Thoracic aorta (tissue), 2 donors: Measurements from ENCODE around the gene SERPINB6. TPM values are rescaled to one million over a fixed set of nuclear protein-coding genes. Genes with fewer than 3 reads are reported as not detected.

Experiments
- ATAC-seq: fragments of 150-250 bp; one replicate; pipeline ENCODE4 v1.8.0; 2017; ENCODE audit warnings: low read depth; ENCODE audit not compliant: insufficient number of reproducible peaks, low FRiP score
- DNase-seq: peaks from one replicate; pipeline ENCODE4 v3.0.0-alpha.2; 2020; ENCODE audit warnings: low spot score
- H3K27ac ChIP-seq, 2 donors: fragments of 200-600 bp; sonication (generic); 1 replicate in 1 of 2; 2 replicates in 1 of 2; pipeline ENCODE4 v1.5.1; 2016; ENCODE audit warnings: mild to moderate bottlenecking in 2 of 2, moderate library complexity in 2 of 2
- H3K27me3 ChIP-seq: fragments of 200-600 bp; sonication (generic); replicated peaks from 2 replicates; pipeline ENCODE4 v1.6.0; 2016; ENCODE audit warnings: mild to moderate bottlenecking; ENCODE audit not compliant: insufficient read depth
- H3K36me3 ChIP-seq: fragments of 200-600 bp; sonication (generic); one replicate; pipeline ENCODE4 v1.5.1; 2016
- H3K4me1 ChIP-seq, 2 donors: fragments of 200-600 bp; sonication (generic); 1 replicate in 1 of 2; 2 replicates in 1 of 2; pipeline versions ENCODE4 v1.5.1 to v1.6.0; 2016; ENCODE audit warnings: low read depth in 2 of 2, mild to moderate bottlenecking in 1 of 2; ENCODE audit not compliant: control insufficient read depth in 1 of 2
- H3K4me3 ChIP-seq: fragments of 200-600 bp; sonication (generic); 2 replicates; pipeline ENCODE4 v1.5.1; 2016; ENCODE audit warnings: mild to moderate bottlenecking
- H3K9me3 ChIP-seq: fragments of 200-600 bp; sonication (generic); 2 replicates; pipeline ENCODE4 v1.5.1; 2016
- CTCF ChIP-seq: fragments of 200-600 bp; sonication (generic); IDR thresholded peaks from one replicate; pipeline ENCODE4 v1.5.1; 2019; ENCODE audit warnings: antibody characterized with exemption
- total RNA-seq, 2 donors: library from RNA; depleted of rRNA; stranded (reverse); fragments of >200 nt; gene quantifications; one replicate each; pipeline versions ENCODE4 v1.1.0 to v1.2.3, GENCODE V29; 2016

SERPINB6 gene
- total RNA-seq, result 100 to 1,000 TPM; 161 to 180 TPM

GRCh38 chr6:2971420-2972218, at the start of gene SERPINB6:
SERPINB6 (minus strand) TSS chr6:2971567; CDS start chr6:2959332, 12,235 bp downstream.
- no peaks in the 10 kb centered on the region for H3K27me3 ChIP-seq
- H3K9me3 ChIP-seq, result no peaks in the 10 kb centered on the region
- ATAC-seq (peak; percentile 75), DNase-seq (peak; percentile 69)
- H3K27ac ChIP-seq, result peak within 1 kb of the TSS; percentile 98
- H3K4me3 ChIP-seq, result peak within 1 kb of the TSS; percentile 84
- TF ChIP-seq CTCF, result no peak
- peaks cover 10 to 25% of the 10 kb centered on the region in 2 donors for H3K4me1 ChIP-seq
- no peaks in the 10 kb centered on the region for H3K36me3 ChIP-seq

DNA sequence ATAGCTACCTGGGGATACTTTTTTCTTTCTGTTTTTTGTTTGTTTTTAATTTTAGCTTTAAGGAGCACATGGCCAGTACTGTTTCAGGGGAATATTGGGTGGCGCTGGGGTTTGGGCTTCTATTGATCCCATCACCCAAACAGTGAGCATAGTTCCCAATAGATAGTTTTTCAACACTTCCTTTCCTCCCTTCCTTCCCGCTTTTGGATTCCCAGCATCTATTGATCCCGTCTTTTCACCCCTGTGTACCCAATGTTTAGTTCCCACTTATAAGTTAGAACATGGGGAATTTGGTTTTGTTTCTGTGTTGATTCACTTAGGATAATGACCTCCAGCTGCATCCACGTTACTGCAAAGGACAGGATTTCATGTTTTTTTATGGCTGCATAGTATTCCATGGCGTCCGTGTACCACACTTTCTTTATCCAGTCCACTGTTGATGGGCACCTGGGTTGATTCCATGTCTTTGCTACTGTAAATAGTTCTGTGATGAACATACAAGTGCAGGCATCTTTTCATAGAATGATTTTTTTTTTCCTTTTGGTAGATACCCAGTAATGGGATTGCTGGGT, 48.5 kb upstream of the SERPINB6 start:
- TF ChIP-seq CTCF, result no peak
- Histone ChIP-seq H3K4me1 (peaks cover 9 to 19% of the 10 kb centered on the region in 2 donors), H3K4me3 (no peak overlapping the region), H3K36me3 (peaks cover 23% of the 10 kb centered on the region), H3K27ac (no peak overlapping the region), H3K27me3 (no peaks in the 10 kb centered on the region), H3K9me3 (no peaks in the 10 kb centered on the region)
- no peak for DNase-seq
- no peak for ATAC-seq

DNA sequence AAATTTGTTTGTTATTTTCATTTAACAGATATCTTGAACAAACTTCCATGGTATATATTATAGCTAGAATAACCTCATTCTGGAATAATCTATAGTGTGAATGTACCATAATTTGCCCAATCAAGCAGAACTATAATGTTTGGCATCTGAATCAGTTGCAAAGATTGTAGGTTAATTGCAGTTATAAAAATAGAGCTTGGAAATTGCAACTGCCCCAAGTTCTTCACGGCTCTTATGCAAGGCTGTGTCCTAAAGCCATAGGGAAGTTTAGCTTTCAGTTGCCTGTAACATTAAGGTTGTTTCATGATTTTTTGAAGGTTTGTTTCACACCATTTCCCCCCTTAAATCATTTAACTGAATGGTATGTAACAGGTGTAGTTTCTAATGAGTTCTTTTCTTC, 47.7 kb upstream of the SERPINB6 start:
- Histone ChIP-seq H3K4me3 (no peak overlapping the region), H3K4me1 (peaks cover 1 to 11% of the 10 kb centered on the region in 2 donors), H3K27ac (no peak overlapping the region), H3K36me3 (peaks cover 27% of the 10 kb centered on the region), H3K27me3 (no peaks in the 10 kb centered on the region), H3K9me3 (no peaks in the 10 kb centered on the region)
- no peak for TF ChIP-seq CTCF
- no peak for DNase-seq
- no peak for ATAC-seq

DNA sequence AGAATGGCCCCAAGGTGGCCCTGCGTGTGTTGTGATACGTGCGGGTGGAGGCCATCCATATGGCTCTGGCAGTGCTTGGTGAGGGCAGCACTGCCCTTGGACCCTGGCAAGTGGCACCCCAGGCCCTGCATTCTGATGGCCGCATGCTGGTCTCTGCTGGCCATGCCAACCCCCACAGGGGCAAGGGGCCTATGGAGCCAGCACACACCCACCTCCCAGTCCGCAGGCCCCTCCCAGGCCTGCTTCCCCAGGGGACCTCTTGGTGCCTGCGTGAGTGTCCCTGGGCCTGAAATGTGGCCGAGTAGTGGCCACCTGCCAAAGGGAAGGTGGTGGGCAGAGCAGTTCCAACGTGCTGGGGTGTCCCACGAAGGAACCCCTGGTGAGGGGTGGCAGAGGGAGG, 45.9 kb upstream of the SERPINB6 start:
- DNase-seq (no peak), ATAC-seq (no peak)

More for the DNA sequence above, 45.9 kb upstream of the SERPINB6 start:
- no peak overlapping the region for H3K27ac ChIP-seq
- TF ChIP-seq CTCF, result no peak
- H3K36me3 ChIP-seq, result peaks cover 32% of the 10 kb centered on the region
- peaks cover 0 to 2% of the 10 kb centered on the region in 2 donors for H3K4me1 ChIP-seq
- H3K27me3 ChIP-seq, result no peaks in the 10 kb centered on the region
- peaks cover under 1% of the 10 kb centered on the region for H3K9me3 ChIP-seq
- H3K4me3 ChIP-seq, result no peak overlapping the region
